Thymus (tissue), 11 donors: Measurements from ENCODE around the gene DPP6. TPM values are rescaled to one million over a fixed set of nuclear protein-coding genes. Genes with fewer than 3 reads are reported as not detected.
"Not testable (repeated sequence)": the region's sequence is repeated elsewhere in the genome, so short reads cannot be mapped to it uniquely, and the experiment has no call there.

Source experiments
- DNase-seq, 9 donors: peaks; one replicate each; pipeline ENCODE4 v3.0.0-alpha.2; 2013; ENCODE audit warnings: low spot score in 9 of 9, low read depth in 6 of 9, missing footprints in 1 of 9
- H3K27ac ChIP-seq, 2 donors: one replicate each; pipeline ENCODE4 v1.5.1; 2013; ENCODE audit warnings: control low read depth in 1 of 2, low read depth in 1 of 2, low read length in 1 of 2, mild to moderate bottlenecking in 1 of 2, moderate library complexity in 1 of 2
- H3K27me3 ChIP-seq, 2 donors: one replicate each; pipeline ENCODE4 v1.5.1; 2013; ENCODE audit warnings: low read length in 1 of 2; ENCODE audit not compliant: control insufficient read depth in 2 of 2, insufficient read depth in 1 of 2
- H3K36me3 ChIP-seq, 2 donors: one replicate each; pipeline ENCODE4 v1.5.1; 2013; ENCODE audit warnings: low read length in 1 of 2, mild to moderate bottlenecking in 1 of 2, moderate library complexity in 1 of 2; ENCODE audit not compliant: control insufficient read depth in 2 of 2, insufficient read depth in 2 of 2
- H3K4me1 ChIP-seq, 2 donors: one replicate each; pipeline ENCODE4 v1.5.1; 2013; ENCODE audit warnings: low read length in 2 of 2; ENCODE audit not compliant: control insufficient read depth in 2 of 2, insufficient read depth in 2 of 2
- H3K4me3 ChIP-seq, 2 donors: one replicate each; pipeline ENCODE4 v1.5.1; 2013; ENCODE audit warnings: low read length in 2 of 2, control low read depth in 1 of 2, mild to moderate bottlenecking in 1 of 2
- H3K9me3 ChIP-seq, 2 donors: one replicate each; pipeline ENCODE4 v1.5.1; 2013; ENCODE audit warnings: low read length in 1 of 2, mild to moderate bottlenecking in 1 of 2; ENCODE audit not compliant: control insufficient read depth in 2 of 2, insufficient read depth in 1 of 2
- WGBS: extraction: QIAGEN DNeasy Blood & Tissue Kit; methylation state at CpG from one replicate; pipeline ENCODE4 v1.1.7; 2013; 5-methylcytosine and 5-hydroxymethylcytosine counted together
- polyA plus RNA-seq: library from polyadenylated mRNA; stranded (reverse); fragments of 200-250 nt; gene quantifications from one replicate; pipeline ENCODE4 v1.2.3, GENCODE V29; 2013
- total RNA-seq: library from RNA; stranded (reverse); fragments of 120-200 nt; gene quantifications from one replicate; pipeline ENCODE4 v1.2.4, GENCODE V29; 2013
- donor health status: healthy.

The DPP6 gene
- total and polyA plus RNA-seq, 2 donors = 0.75 to 4.5 TPM

DNA sequence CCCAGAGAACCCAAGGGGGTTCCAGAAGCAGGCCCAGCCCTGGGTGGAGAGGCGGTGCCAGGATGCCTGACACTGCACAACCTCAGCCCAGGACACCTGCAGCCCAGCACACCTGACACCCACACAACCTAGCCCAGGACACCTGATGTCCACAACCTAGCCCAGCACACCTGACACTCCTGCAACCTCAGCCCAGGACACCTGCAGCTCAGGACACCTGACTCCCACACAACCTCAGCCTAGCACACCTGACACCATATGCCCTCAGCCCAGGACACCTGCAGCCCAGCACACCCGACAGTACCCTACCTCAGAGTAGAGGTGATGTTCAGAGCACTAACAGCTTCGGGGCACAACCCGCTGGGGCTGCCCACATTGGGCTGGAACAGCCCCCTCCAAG is 863.4 kb downstream of the DPP6 start:
- 96% methylated on average over 4 of the region's 4 CpGs for WGBS
- no peak for DNase-seq

DNA sequence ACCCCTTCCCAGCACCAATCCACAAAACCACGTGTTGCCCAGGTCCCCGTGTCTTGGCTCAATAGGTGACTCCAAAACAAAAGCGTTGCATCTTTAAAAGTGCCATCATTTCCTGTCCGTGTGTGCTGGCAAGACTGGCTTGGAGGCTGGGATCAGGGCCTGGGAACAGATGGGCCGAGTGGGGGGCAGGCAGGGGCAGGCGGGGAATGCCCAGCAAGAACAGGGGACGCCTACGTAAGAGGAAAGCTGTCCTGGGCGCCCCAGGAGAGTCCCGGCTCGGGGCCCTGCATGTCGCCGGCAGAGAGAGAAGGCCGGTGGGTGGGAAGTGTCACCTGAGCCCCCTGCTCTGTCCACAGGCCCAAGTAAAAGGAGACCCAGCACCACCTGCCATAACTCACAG is 864.2 kb downstream of the DPP6 start:
- DNase-seq = no peak
- no peak overlapping the region for H3K27ac ChIP-seq
- H3K4me1 ChIP-seq = peaks cover 5% of the 10 kb centered on the region in 2 donors
- H3K9me3 ChIP-seq = no peaks in the 10 kb centered on the region
- peaks cover 9 to 50% of the 10 kb centered on the region in 2 donors for H3K27me3 ChIP-seq
- no peaks in the 10 kb centered on the region for H3K36me3 ChIP-seq
- no peak overlapping the region for H3K4me3 ChIP-seq
- WGBS = 93% methylated on average over 14 of the region's 14 CpGs

More for the DNA sequence above, 863.4 kb downstream of the DPP6 start:
- Histone ChIP-seq H3K4me3 (no peak overlapping the region), H3K27ac (no peak overlapping the region), H3K4me1 (peaks cover 5% of the 10 kb centered on the region in 2 donors), H3K9me3 (peaks cover 0 to 1% of the 10 kb centered on the region in 2 donors), H3K27me3 (peaks cover 9 to 51% of the 10 kb centered on the region in 2 donors), H3K36me3 (no peaks in the 10 kb centered on the region)

DNA sequence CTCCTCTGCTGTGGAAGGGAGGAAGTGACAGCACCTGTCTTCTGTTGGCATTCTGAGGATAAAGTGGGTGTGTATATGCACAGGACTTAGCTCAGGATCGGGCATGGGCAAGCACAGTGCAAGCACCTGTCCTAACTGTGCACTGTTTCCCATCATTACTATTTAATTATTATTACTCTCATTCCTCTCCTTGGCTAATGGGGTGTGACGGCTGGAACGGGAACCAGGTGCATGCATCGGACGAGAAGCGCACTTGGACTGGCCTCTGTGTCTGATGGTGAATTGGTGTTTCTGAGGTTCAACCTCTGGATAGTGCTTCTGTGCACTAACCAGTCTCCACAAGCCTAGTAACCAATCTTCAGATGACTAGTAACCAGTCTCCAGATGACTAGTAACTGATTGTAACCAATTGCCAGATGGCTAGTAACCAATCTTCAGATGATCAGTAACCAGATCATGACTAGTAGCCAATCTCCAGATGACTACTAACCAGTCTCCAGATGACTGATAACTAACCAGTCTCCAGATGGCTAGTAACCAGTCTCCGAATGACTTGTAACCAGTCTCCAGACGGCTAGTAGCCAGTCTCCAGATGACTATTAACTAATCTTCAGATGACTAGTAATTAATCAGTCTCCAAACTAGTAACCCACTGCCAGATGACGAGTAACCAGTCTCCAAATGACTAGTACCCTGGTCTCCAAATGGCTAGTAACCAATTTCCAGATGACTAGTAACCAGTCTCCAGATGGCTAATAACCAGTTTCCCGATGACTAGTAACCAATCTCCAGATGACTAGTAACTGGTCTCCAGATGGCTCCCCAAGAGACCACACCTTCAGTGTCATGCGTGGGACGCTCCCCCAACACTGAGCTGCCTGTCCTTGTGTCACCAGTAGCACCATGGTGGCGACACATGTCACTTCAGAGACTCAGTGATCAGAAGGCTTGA is 864.9 kb downstream of the DPP6 start:
- DNase-seq = no peak
- WGBS = 93% methylated on average over 13 of the region's 13 CpGs
- Histone ChIP-seq H3K36me3 (no peaks in the 10 kb centered on the region), H3K9me3 (no peaks in the 10 kb centered on the region), H3K4me3 (no peak overlapping the region), H3K27me3 (peaks cover 9 to 50% of the 10 kb centered on the region in 2 donors), H3K27ac (no peak overlapping the region), H3K4me1 (peaks cover 5% of the 10 kb centered on the region in 2 donors)

DNA sequence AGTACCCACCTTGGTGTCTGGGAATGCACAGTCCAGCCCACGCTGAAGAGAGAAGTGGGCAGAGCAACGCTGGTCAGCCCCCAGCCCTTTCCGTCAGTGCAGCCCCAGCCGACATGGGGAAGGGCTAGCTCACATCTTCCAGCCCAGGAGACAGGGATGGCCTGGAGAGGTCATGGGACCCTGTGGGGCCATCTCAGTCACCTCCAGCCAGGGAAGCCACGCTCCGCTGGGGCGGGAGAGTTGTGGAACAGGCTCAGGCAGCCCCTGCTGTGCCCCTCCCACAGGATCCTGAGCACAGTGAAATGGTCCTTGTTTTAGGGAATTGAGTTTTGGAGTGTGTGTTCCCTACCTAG is 865.6 kb downstream of the DPP6 start:
- H3K4me1 ChIP-seq = peaks cover 5% of the 10 kb centered on the region in 2 donors
- H3K36me3 ChIP-seq = no peaks in the 10 kb centered on the region
- 94% methylated on average over 7 of the region's 7 CpGs for WGBS
- DNase-seq = no peak
- peaks cover 9 to 53% of the 10 kb centered on the region in 2 donors for H3K27me3 ChIP-seq
- H3K4me3 ChIP-seq = no peak overlapping the region
- H3K9me3 ChIP-seq = peaks cover 0 to 3% of the 10 kb centered on the region in 2 donors
- H3K27ac ChIP-seq = no peak overlapping the region

DNA sequence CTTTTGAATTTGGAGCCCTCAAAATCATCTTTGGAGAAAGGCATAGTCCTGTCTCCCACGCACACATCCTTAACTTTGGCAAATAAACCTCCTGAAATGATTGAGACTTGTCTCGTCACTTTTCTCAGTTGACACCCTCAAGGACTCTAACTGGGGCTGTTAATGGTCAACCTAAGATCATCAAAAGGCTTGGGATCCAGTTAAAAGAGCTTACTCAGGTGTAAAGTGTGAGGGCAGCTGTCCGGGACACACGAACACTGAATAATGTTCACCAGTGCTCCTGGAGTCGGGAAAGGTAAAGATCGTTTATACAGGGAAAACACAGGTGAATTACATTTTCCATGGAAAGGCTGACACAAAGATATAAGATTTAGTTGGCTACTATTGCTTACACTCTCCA is 866.1 kb downstream of the DPP6 start:
- Histone ChIP-seq H3K4me3 (no peak overlapping the region), H3K4me1 (peaks cover 4 to 5% of the 10 kb centered on the region in 2 donors), H3K9me3 (peaks cover 0 to 3% of the 10 kb centered on the region in 2 donors), H3K36me3 (no peaks in the 10 kb centered on the region), H3K27me3 (peaks cover 9 to 51% of the 10 kb centered on the region in 2 donors), H3K27ac (no peak overlapping the region)
- no peak for DNase-seq
- WGBS = 95% methylated on average over 6 of the region's 6 CpGs

DNA sequence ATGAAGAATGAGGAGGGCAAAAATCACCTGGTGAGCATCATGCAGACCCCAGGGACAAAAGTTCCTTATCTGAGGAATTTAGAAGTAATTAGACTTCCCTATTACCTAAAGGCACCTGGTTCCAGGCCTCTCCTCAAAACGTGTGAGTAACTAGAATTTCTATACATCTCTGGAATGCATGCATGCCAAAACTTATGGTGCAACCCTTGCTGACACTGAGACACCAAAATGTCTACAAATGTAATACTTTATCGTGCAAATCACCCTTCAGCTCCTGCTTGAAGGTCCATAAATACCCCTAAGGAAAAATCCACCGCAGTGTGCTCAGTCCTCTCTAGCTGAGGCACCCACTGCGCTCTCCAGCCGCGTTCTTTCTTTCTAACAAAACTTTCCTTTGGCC is 866.5 kb downstream of the DPP6 start:
- H3K36me3 ChIP-seq = no peaks in the 10 kb centered on the region
- peaks cover 2 to 5% of the 10 kb centered on the region in 2 donors for H3K4me1 ChIP-seq
- H3K27me3 ChIP-seq = peaks cover 7 to 47% of the 10 kb centered on the region in 2 donors
- no peak overlapping the region for H3K27ac ChIP-seq
- DNase-seq = no peak
- WGBS = 88% methylated on average over 6 of the region's 6 CpGs
- H3K4me3 ChIP-seq = no peak overlapping the region
- H3K9me3 ChIP-seq = peaks cover 0 to 3% of the 10 kb centered on the region in 2 donors

DNA sequence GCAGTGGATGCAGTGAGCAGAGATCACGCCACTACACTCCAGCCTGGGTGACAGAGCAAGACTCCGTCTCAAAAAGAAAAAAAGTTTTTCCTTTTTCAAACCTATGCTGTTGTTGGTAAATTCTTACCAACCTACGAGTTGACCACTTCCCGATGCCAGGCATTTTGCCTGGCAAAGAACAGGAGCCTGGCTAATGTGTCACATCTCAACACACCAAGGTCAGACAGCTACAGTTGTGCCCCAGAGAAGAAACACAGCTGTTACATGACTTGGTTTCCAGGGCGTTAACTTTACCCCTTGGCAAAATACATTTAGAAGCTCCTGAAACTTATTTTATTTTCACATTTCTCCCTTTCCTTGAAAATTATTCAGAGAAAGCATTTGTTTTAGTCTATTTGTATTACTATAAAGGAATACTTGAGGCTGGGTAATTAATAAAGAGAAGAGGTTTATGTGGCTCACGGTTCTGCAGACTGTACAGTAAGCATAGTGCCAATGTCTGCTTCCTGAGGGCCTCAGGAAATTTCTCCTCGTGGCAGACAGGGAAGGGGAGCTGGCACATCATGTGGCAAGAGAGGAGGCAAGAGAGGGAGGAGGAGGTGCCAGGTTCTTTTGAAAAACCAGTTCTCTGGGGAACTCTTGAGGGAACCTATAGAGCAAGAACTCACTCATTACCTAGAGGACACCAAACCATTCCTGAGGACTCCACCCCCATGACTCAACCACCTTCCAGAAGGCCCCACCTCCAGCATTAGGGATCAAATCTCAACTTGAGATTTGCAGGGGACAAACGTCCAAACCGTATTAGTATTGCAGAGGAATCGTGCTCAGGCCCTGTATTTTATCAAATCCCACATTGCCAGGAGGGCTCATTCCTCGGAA is 867.4 kb downstream of the DPP6 start:
- Histone ChIP-seq H3K4me1 (no peaks in the 10 kb centered on the region), H3K27me3 (peaks cover 5 to 40% of the 10 kb centered on the region in 2 donors), H3K9me3 (peaks cover 0 to 3% of the 10 kb centered on the region in 2 donors), H3K27ac (no peak overlapping the region), H3K4me3 (no peak overlapping the region), H3K36me3 (no peaks in the 10 kb centered on the region)
- DNase-seq = no peak
- 73% methylated on average over 11 of the region's 11 CpGs for WGBS

DNA sequence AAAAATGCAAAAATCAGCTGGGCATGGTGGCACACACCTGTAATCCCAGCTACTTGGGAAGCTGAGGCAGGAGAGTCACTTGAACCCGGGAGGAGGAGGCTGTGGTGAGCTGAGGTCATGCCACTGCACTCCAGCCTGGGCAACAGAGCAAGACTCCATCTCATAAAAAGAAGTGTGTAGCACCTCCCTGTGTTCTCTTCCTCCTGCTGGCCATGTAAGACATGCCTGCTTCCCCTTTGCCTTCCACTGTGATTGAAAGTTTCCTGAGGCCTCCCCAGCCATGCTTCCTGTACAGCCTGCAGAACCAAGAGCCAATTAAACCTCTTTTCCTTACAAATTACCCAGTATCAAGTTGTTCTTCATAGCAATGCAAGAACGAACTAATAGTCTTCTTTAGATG is 870.3 kb downstream of the DPP6 start:
- not testable (repeated sequence) for H3K9me3 ChIP-seq, H3K36me3 ChIP-seq, DNase-seq, H3K4me1 ChIP-seq, H3K4me3 ChIP-seq, H3K27ac ChIP-seq
- WGBS = 90% methylated on average over 2 of the region's 2 CpGs
- H3K27me3 ChIP-seq = peaks cover 2 to 16% of the 10 kb centered on the region in 2 donors
